ENCODE data around the gene TMA7. TPM values are rescaled to one million over a fixed set of nuclear protein-coding genes. Genes with fewer than 3 reads are reported as not detected.

Gene TMA7
- total and polyA plus RNA-seq, 2 donors (not counting 3 experiments of a cell fraction or from before 2014, with no cell fraction given): 137 to 306 TPM

DNA sequence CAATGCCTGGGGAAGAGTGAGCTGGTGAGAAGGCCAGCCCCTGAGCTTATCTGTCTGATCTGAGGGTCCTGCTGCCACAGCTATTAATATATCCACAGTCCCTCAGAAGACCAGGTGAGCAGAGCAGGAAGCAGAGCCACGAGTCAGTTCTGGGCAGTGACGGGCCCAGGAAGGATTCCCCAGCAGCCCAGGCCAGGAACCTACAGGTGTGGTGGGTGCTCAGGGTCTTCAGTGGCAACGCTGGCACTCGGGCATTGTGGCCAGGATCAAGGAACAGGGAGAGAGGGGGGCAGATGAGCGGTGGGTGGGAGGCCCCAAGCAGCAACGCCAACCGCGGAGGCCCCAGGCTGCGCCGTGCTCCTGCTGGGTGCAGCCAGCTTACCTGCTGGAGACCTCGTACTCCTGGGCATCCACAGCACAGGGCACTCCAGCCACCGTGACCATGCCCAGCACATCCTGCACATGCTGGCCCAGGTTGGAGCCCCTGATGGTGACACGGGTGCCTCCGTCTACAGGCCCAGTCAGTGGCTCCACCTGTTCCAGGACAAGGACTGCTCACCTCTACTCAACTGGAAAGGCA is 22.4 kb upstream of the TMA7 start:
- no peak overlapping the region for H3K4me3 ChIP-seq (replicated peaks in 1 of 3; ENCODE audit: insufficient read depth in 1 of 3, low read depth in 1 of 3, low read length in 3 of 3)
- dilution Hi-C loops (cut with MboI; ENCODE audit: extremely low pct_ligation_motif_present, low sequenced_read_pairs): no loop called here
- H2AFZ ChIP-seq (ENCODE audit: low read depth, low read length): no peak overlapping the region
- intact Hi-C loops (cut with micrococcal nuclease): no loop called here
- H3K27ac ChIP-seq (ENCODE audit: insufficient read depth, low read depth, low read length): no peak overlapping the region
- peaks cover 0 to 20% of the 10 kb centered on the region in 2 experiments for H3K36me3 ChIP-seq (ENCODE audit: control insufficient read depth in 2 of 2, extremely low read depth in 1 of 2, insufficient read depth in 2 of 2, low read length in 2 of 2)
- DNase-seq (ENCODE audit: low read depth, low spot score) (no peak), FAIRE-seq (no peak)
- no peaks in the 10 kb centered on the region for H3K9me3 ChIP-seq (replicated peaks; ENCODE audit: control insufficient read depth, insufficient read depth, low read length)
- H3K9ac ChIP-seq (replicated peaks; ENCODE audit: extremely low read depth, insufficient read depth, low read length): no peak overlapping the region
- BruUV-seq (replicated peaks): no TSS peak
- no peaks in the 10 kb centered on the region for H3K9me1 ChIP-seq (replicated peaks; ENCODE audit: control insufficient read depth, extremely low read depth, insufficient read depth, low read length)
- ChIA-PET CTCF (interaction anchor here (0.8 to 4.0 kb wide), 2 partner anchors 17 to 18 kb away, joined by 3 to 46 read pairs; no protein-coding TSS in a partner anchor), POLR2A (no interaction called here)
- H3K4me1 ChIP-seq (ENCODE audit: control insufficient read depth, extremely low read depth, insufficient read depth, low read length): no peaks in the 10 kb centered on the region
- no peaks in the 10 kb centered on the region for H3K79me2 ChIP-seq (ENCODE audit: control insufficient read depth, insufficient read depth, low read length)
- no peak for TF ChIP-seq POLR2AphosphoS5 (IDR thresholded peaks at IDR 0.05; ENCODE audit: insufficient read depth, low read depth, low read length)
- no peak for TF ChIP-seq JUN (IDR thresholded peaks at IDR 0.05; ENCODE audit: borderline replicate concordance, insufficient read depth, insufficient read length, low read depth)
- TF ChIP-seq, protein P1, sequence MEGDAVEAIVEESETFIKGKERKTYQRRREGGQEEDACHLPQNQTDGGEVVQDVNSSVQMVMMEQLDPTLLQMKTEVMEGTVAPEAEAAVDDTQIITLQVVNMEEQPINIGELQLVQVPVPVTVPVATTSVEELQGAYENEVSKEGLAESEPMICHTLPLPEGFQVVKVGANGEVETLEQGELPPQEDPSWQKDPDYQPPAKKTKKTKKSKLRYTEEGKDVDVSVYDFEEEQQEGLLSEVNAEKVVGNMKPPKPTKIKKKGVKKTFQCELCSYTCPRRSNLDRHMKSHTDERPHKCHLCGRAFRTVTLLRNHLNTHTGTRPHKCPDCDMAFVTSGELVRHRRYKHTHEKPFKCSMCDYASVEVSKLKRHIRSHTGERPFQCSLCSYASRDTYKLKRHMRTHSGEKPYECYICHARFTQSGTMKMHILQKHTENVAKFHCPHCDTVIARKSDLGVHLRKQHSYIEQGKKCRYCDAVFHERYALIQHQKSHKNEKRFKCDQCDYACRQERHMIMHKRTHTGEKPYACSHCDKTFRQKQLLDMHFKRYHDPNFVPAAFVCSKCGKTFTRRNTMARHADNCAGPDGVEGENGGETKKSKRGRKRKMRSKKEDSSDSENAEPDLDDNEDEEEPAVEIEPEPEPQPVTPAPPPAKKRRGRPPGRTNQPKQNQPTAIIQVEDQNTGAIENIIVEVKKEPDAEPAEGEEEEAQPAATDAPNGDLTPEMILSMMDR (IDR thresholded peaks at IDR 0.05; ENCODE audit: extremely low read depth in 1 of 2, insufficient read depth in 1 of 2, low read depth in 1 of 2, low read length in 2 of 2): no peak
- no peak for TF ChIP-seq FOS (IDR thresholded peaks at IDR 0.05; ENCODE audit: borderline replicate concordance, insufficient read depth, low read length)
- TF ChIP-seq, protein P2, sequence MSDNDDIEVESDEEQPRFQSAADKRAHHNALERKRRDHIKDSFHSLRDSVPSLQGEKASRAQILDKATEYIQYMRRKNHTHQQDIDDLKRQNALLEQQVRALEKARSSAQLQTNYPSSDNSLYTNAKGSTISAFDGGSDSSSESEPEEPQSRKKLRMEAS (IDR thresholded peaks at IDR 0.05; ENCODE audit: insufficient read depth, insufficient read length): no peak
- no peak overlapping the region for H3K4me2 ChIP-seq (ENCODE audit: insufficient read depth, low read length)
- no peaks in the 10 kb centered on the region for H3K27me3 ChIP-seq (ENCODE audit: control insufficient read depth in 2 of 2, insufficient read depth in 2 of 2, low read length in 2 of 2)
- H4K20me1 ChIP-seq (replicated peaks; ENCODE audit: control insufficient read depth, extremely low read depth, insufficient read depth, low read length): no peaks in the 10 kb centered on the region

Data from endothelial cell of umbilical vein (primary cell).